CD4-positive, alpha-beta T cell (primary cell): ENCODE results near the gene MTTP. TPM values are rescaled to one million over a fixed set of nuclear protein-coding genes. Genes with fewer than 3 reads are reported as not detected.

Source experiments
- ATAC-seq: fragments of 200-7000 bp; cut with Tn5 transposase; one replicate; pipeline ENCODE4 v1.10.0; 2022; ENCODE audit warnings: mild to moderate bottlenecking; ENCODE audit not compliant: poor library complexity
- CTCF ChIA-PET: fragments of 350-600 bp; sonication (Branson Sonifier 250); formaldehyde crosslinking; loops from one replicate; lab custom pipeline; 2021; ENCODE audit warnings: antibody characterized with exemption, inconsistent platforms; lab: Charles Lee
- POLR2A ChIA-PET: fragments of 350-600 bp; sonication (Branson Sonifier 250); formaldehyde crosslinking; loops from one replicate; lab custom pipeline; 2021; ENCODE audit warnings: antibody characterized with exemption, inconsistent platforms; lab: Charles Lee
- DNase-seq, 14 experiments: peaks; one replicate each; pipeline ENCODE4 v3.0.0-alpha.2; 2013 to 2020; ENCODE audit warnings: mixed read lengths in 2 of 14
- H3K27ac ChIP-seq, 2 donors: one replicate each; pipeline versions ENCODE4 v1.5.1 to v1.7.0; 2013; ENCODE audit warnings: low read length in 2 of 2, low read depth in 1 of 2, mild to moderate bottlenecking in 1 of 2
- H3K27me3 ChIP-seq, 2 experiments: 1 replicate in 1 of 2; 2 replicates in 1 of 2; pipeline versions ENCODE4 v1.6.1 to v1.7.0; 2013; ENCODE audit warnings: low read length in 2 of 2, control low read depth in 1 of 2, mild to moderate bottlenecking in 1 of 2, moderate library complexity in 1 of 2; ENCODE audit not compliant: insufficient read depth in 2 of 2, control insufficient read depth in 1 of 2
- H3K36me3 ChIP-seq: one replicate; pipeline ENCODE4 v1.6.1; 2013; ENCODE audit warnings: low read length, control low read depth; ENCODE audit not compliant: insufficient read depth
- H3K4me1 ChIP-seq: one replicate; pipeline ENCODE4 v1.6.1; 2013; ENCODE audit warnings: low read length, control low read depth; ENCODE audit not compliant: insufficient read depth
- H3K4me3 ChIP-seq: one replicate; pipeline ENCODE4 v1.5.1; 2013; ENCODE audit warnings: mild to moderate bottlenecking, low read length, moderate library complexity
- H3K9me3 ChIP-seq, 2 experiments: 1 replicate in 1 of 2; 2 replicates in 1 of 2; pipeline versions ENCODE4 v1.6.1 to v1.7.0; 2013; ENCODE audit warnings: low read length in 2 of 2, mild to moderate bottlenecking in 2 of 2, control low read depth in 1 of 2, moderate library complexity in 1 of 2; ENCODE audit not compliant: control insufficient read depth in 1 of 2, insufficient read depth in 1 of 2
- H3K27ac Mint-ChIP-seq: one replicate; pipeline ENCODE4 v1.8.0; 2020; ENCODE audit warnings: mixed read lengths
- H3K27me3 Mint-ChIP-seq: one replicate; pipeline ENCODE4 v1.8.0; 2021; ENCODE audit warnings: mixed read lengths
- H3K36me3 Mint-ChIP-seq: one replicate; pipeline ENCODE4 v1.8.0; 2021; ENCODE audit warnings: low read depth, mixed read lengths
- H3K4me1 Mint-ChIP-seq: one replicate; pipeline ENCODE4 v1.8.0; 2021; ENCODE audit warnings: low read depth, mixed read lengths
- H3K4me3 Mint-ChIP-seq: one replicate; pipeline ENCODE4 v1.8.0; 2020; ENCODE audit warnings: mild to moderate bottlenecking, mixed read lengths
- H3K9me3 Mint-ChIP-seq: one replicate; pipeline ENCODE4 v1.8.0; 2020; ENCODE audit warnings: mixed read lengths
- intact Hi-C, 2 experiments: fragments of 100-400 bp; cut with DNase I in 1 of 2; cut with micrococcal nuclease in 1 of 2; formaldehyde crosslinking; loops; one replicate each; pipeline versions ENCODE4 v1.15.1 to v1.9.0; 2023 to 2025; cut with DNase I, micrococcal nuclease
- total RNA-seq, 174 experiments: library from RNA in 2 of 174; stranded (reverse) in 2 of 174; gene quantifications; one replicate each; pipeline ENCODE4 v1.2.3 and lab custom pipeline; 2021 to 2026
- TF ChIP-seq, protein P1 (sequence below): fragments of 200-600 bp; IDR thresholded peaks from one replicate; pipeline ENCODE4 v1.8.0; 2022; ENCODE audit warnings: antibody characterized with exemption, mild to moderate bottlenecking

MTTP gene
- total RNA-seq, 2 experiments from 2014 or later = not detected

DNA sequence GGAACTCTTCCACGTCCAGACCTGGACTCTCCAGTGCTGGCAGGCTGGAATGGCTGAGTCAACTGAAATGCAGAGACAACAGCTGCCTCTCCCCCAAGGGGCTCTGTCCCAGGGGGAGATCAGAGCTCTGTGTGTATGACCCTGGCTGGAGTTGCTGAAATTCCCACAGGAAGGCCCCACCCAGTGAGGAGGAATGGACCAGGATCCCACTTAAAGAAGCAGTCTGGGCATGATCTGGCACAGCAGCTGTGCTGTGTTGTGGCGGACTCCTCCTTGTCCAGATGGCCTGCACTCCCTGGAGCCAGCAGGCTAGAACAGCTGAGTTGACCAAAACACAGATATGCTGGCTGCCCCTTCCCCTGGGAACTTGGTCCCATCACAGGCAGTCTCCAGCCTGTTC is 38.4 kb upstream of the MTTP start:
- Mint-ChIP-seq H3K9me3 (no peaks in the 10 kb centered on the region), H3K27me3 (peaks cover 6% of the 10 kb centered on the region), H3K27ac (no peak overlapping the region), H3K4me1 (no peaks in the 10 kb centered on the region), H3K4me3 (no peak overlapping the region), H3K36me3 (no peaks in the 10 kb centered on the region)
- no peak for ATAC-seq
- no peak overlapping the region for H3K4me3 ChIP-seq
- H3K9me3 ChIP-seq = no peaks in the 10 kb centered on the region
- POLR2A ChIA-PET = no interaction called here
- CTCF ChIA-PET = no interaction called here
- DNase-seq = no peak
- H3K27me3 ChIP-seq = peaks cover 0 to 4% of the 10 kb centered on the region in 2 experiments
- no peaks in the 10 kb centered on the region for H3K36me3 ChIP-seq
- intact Hi-C loops = no loop called here
- H3K27ac ChIP-seq = no peak overlapping the region
- no peaks in the 10 kb centered on the region for H3K4me1 ChIP-seq
- TF ChIP-seq, protein P1, sequence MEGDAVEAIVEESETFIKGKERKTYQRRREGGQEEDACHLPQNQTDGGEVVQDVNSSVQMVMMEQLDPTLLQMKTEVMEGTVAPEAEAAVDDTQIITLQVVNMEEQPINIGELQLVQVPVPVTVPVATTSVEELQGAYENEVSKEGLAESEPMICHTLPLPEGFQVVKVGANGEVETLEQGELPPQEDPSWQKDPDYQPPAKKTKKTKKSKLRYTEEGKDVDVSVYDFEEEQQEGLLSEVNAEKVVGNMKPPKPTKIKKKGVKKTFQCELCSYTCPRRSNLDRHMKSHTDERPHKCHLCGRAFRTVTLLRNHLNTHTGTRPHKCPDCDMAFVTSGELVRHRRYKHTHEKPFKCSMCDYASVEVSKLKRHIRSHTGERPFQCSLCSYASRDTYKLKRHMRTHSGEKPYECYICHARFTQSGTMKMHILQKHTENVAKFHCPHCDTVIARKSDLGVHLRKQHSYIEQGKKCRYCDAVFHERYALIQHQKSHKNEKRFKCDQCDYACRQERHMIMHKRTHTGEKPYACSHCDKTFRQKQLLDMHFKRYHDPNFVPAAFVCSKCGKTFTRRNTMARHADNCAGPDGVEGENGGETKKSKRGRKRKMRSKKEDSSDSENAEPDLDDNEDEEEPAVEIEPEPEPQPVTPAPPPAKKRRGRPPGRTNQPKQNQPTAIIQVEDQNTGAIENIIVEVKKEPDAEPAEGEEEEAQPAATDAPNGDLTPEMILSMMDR = no peak

DNA sequence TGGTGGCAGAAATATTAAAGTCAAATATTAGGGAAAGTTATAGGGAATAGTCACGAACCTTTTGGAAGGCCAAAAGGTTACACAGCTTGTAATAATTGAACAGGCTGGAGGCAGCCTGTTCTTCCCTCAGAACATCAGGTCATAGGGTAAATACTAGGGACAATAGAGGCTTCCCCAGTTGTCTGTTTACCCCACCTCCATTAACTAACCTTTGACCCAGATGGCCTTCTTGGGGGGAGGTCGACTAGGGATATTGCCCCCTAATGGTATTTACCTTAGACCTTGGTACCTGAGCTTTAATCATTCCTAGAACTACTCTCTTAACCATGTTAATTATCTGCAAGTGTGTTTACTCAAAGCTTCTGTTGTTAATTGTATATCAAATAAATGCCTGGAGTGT is 37.8 kb upstream of the MTTP start:
- CTCF ChIA-PET = interaction anchor here (1.3 kb wide), 1 partner anchor 20 kb away, joined by 3 read pairs; no protein-coding TSS in a partner anchor
- no peaks in the 10 kb centered on the region for H3K9me3 ChIP-seq
- no peak overlapping the region for H3K4me3 Mint-ChIP-seq
- no peaks in the 10 kb centered on the region for H3K9me3 Mint-ChIP-seq
- H3K27ac Mint-ChIP-seq = no peak overlapping the region
- no peaks in the 10 kb centered on the region for H3K36me3 Mint-ChIP-seq
- ATAC-seq (no peak), DNase-seq (no peak)
- intact Hi-C loops = no loop called here
- H3K27me3 Mint-ChIP-seq = no peaks in the 10 kb centered on the region
- no peaks in the 10 kb centered on the region for H3K36me3 ChIP-seq
- no peaks in the 10 kb centered on the region for H3K4me1 ChIP-seq
- TF ChIP-seq, protein P1 = no peak
- no peaks in the 10 kb centered on the region for H3K4me1 Mint-ChIP-seq
- no peak overlapping the region for H3K4me3 ChIP-seq
- POLR2A ChIA-PET = no interaction called here
- peaks cover 0 to 4% of the 10 kb centered on the region in 2 experiments for H3K27me3 ChIP-seq
- H3K27ac ChIP-seq = no peak overlapping the region

DNA sequence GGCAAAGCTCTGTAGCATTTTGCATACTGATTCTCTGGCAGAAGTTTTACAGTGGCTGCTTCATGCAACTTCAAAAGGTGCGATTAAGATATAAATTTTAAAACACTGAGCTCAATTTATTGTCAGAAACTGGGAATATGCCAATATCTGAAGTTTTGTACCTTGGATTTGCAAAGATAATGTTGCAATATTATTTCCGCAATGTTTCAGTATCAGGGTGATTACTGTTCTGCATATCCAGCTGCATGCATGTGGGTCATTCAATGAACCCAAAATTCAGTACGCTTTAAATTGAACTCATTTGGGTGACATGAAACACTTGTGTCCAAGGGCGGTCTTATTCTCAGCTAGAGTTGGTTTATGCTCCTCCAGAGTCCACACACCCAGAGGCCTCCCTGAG is 37.0 kb upstream of the MTTP start:
- ATAC-seq (no peak), DNase-seq (no peak)
- ChIA-PET CTCF (interaction anchor here (1.3 kb wide), 1 partner anchor 20 kb away, joined by 3 read pairs; no protein-coding TSS in a partner anchor), POLR2A (no interaction called here)
- Mint-ChIP-seq H3K27ac (no peak overlapping the region), H3K36me3 (no peaks in the 10 kb centered on the region), H3K9me3 (no peaks in the 10 kb centered on the region), H3K4me1 (no peaks in the 10 kb centered on the region), H3K4me3 (no peak overlapping the region), H3K27me3 (no peaks in the 10 kb centered on the region)
- H3K4me1 ChIP-seq = no peaks in the 10 kb centered on the region
- TF ChIP-seq, protein P1 = no peak
- intact Hi-C loops = no loop called here
- H3K27me3 ChIP-seq = peaks cover 0 to 4% of the 10 kb centered on the region in 2 experiments
- no peak overlapping the region for H3K4me3 ChIP-seq
- H3K36me3 ChIP-seq = no peaks in the 10 kb centered on the region
- peaks cover 0 to 2% of the 10 kb centered on the region in 2 experiments for H3K9me3 ChIP-seq
- H3K27ac ChIP-seq = no peak overlapping the region
